LNCaP clone FGC (cell line): ENCODE measurements around the gene ROBO1.

Source experiments
- DNase-seq: peaks from one replicate; pipeline ENCODE4 v3.0.0-alpha.2; 2011; ENCODE audit warnings: low read depth
- H3K4me3 ChIP-seq: 2 replicates; pipeline ENCODE4 v1.5.1; 2011; ENCODE audit warnings: mild to moderate bottlenecking, low read depth, low read length, control low read depth
- TF ChIP-seq, protein P1 (sequence below): IDR thresholded peaks from 2 replicates; pipeline ENCODE4 v1.5.1; 2012; ENCODE audit warnings: mild to moderate bottlenecking; ENCODE audit not compliant: control insufficient read depth, insufficient read depth; ENCODE audit errors: extremely low read depth

Gene ROBO1

GRCh38 chr3:78588906-78589621 lies 1178.7 kb downstream of the ROBO1 start:
- DNase-seq: no peak
- TF ChIP-seq, protein P1, sequence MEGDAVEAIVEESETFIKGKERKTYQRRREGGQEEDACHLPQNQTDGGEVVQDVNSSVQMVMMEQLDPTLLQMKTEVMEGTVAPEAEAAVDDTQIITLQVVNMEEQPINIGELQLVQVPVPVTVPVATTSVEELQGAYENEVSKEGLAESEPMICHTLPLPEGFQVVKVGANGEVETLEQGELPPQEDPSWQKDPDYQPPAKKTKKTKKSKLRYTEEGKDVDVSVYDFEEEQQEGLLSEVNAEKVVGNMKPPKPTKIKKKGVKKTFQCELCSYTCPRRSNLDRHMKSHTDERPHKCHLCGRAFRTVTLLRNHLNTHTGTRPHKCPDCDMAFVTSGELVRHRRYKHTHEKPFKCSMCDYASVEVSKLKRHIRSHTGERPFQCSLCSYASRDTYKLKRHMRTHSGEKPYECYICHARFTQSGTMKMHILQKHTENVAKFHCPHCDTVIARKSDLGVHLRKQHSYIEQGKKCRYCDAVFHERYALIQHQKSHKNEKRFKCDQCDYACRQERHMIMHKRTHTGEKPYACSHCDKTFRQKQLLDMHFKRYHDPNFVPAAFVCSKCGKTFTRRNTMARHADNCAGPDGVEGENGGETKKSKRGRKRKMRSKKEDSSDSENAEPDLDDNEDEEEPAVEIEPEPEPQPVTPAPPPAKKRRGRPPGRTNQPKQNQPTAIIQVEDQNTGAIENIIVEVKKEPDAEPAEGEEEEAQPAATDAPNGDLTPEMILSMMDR: no peak
- H3K4me3 ChIP-seq: no peak overlapping the region

GRCh38 chr3:78580681-78581080 lies 1187.1 kb downstream of the ROBO1 start:
- peak; percentile 4 for DNase-seq
- no peak overlapping the region for H3K4me3 ChIP-seq
- TF ChIP-seq, protein P1: no peak

GRCh38 chr3:78571486-78571885 lies 1196.3 kb downstream of the ROBO1 start:
- no peak for DNase-seq
- no peak overlapping the region for H3K4me3 ChIP-seq
- TF ChIP-seq, protein P1: no peak

GRCh38 chr3:78570496-78570895 lies 1197.3 kb downstream of the ROBO1 start:
- DNase-seq: no peak
- no peak overlapping the region for H3K4me3 ChIP-seq
- TF ChIP-seq, protein P1: no peak

- TF ChIP-seq, protein P1: no peak
- no peak overlapping the region for H3K4me3 ChIP-seq
- DNase-seq: no peak
Measured at GRCh38 chr3:78569804-78570203, 1198.0 kb downstream of the ROBO1 start.

- no peak overlapping the region for H3K4me3 ChIP-seq
- DNase-seq: no peak
- TF ChIP-seq, protein P1: no peak
Measured at GRCh38 chr3:78565712-78566111, 1202.1 kb downstream of the ROBO1 start.

GRCh38 chr3:78562328-78562727 lies 1205.5 kb downstream of the ROBO1 start:
- TF ChIP-seq, protein P1: no peak
- no peak overlapping the region for H3K4me3 ChIP-seq
- no peak for DNase-seq
